Retina (tissue), 1 donor: ENCODE results near the gene ZNF66.
"Not testable (repeated sequence)": the region's sequence is repeated elsewhere in the genome, so short reads cannot be mapped to it uniquely, and the experiment has no call there.

Experiments
- DNase-seq: peaks from one replicate; pipeline ENCODE4 v3.0.0-alpha.2; 2016

Gene ZNF66

GRCh38 chr19:20776083-20777076, at the start of gene ZNF66:
ZNF66 (plus strand) TSS chr19:20776304; CDS start chr19:20776448, 144 bp downstream.
- peak; percentile 96 for DNase-seq

GRCh38 chr19:20750169-20750568, 25.9 kb upstream of the ZNF66 start:
- DNase-seq, result not testable (repeated sequence)

GRCh38 chr19:20752291-20752690, 23.8 kb upstream of the ZNF66 start:
- not testable (repeated sequence) for DNase-seq

- not testable (repeated sequence) for DNase-seq
Observed at GRCh38 chr19:20769225-20769736, 6.8 kb upstream of the ZNF66 start.

- no peak for DNase-seq
Observed at GRCh38 chr19:20787786-20788185, 11.7 kb downstream of the ZNF66 start.

GRCh38 chr19:20791806-20792205, 15.7 kb downstream of the ZNF66 start:
- no peak for DNase-seq

GRCh38 chr19:20806311-20807262, 30.5 kb downstream of the ZNF66 start:
- DNase-seq, result not testable (repeated sequence)

- no peak for DNase-seq
Observed at GRCh38 chr19:20840371-20840770, 64.3 kb downstream of the ZNF66 start.
